Measurements from ENCODE around the gene GCH1. TPM values are rescaled to one million over a fixed set of nuclear protein-coding genes. Genes with fewer than 3 reads are reported as not detected.

GCH1 gene
- total RNA-seq, 1 experiment from 2014 or later = 9.2 TPM

GRCh38 chr14:54807428-54807827 is 95.2 kb downstream of the GCH1 start:
- ChIA-PET POLR2A (no interaction called here), CTCF (interaction anchor here (1.0 to 5.5 kb wide), 2 partner anchors 11 to 24 kb away, joined by 3 to 51 read pairs; no protein-coding TSS in a partner anchor)
- Mint-ChIP-seq H3K4me3 (no peak overlapping the region), H3K27me3 (ENCODE audit: low read depth) (peaks cover 10% of the 10 kb centered on the region), H3K36me3 (no peaks in the 10 kb centered on the region), H3K27ac (no peak overlapping the region), H3K9me3 (no peaks in the 10 kb centered on the region), H3K4me1 (peaks cover 21% of the 10 kb centered on the region)
- DNase-seq (ENCODE audit: low spot score) = no peak
- ATAC-seq = no peak
- TF ChIP-seq ZBTB43 (CRISPR knock-in tag; IDR thresholded peaks at IDR 0.05) (no peak), TCF7 (CRISPR knock-in tag; IDR thresholded peaks at IDR 0.05; ENCODE audit: low read depth) (no peak), NR2C2 (CRISPR knock-in tag; IDR thresholded peaks at IDR 0.05) (no peak), FOXP4 (CRISPR knock-in tag; IDR thresholded peaks at IDR 0.05) (no peak), JAZF1 (CRISPR knock-in tag; IDR thresholded peaks at IDR 0.05) (no peak), IRF2 (CRISPR knock-in tag; IDR thresholded peaks at IDR 0.05; ENCODE audit: borderline replicate concordance, low read depth) (no peak), ZNF281 (CRISPR knock-in tag; IDR thresholded peaks at IDR 0.05) (no peak), CBFB (CRISPR knock-in tag; IDR thresholded peaks at IDR 0.05; ENCODE audit: low read depth) (no peak)

GRCh38 chr14:54806616-54807015 is 96.0 kb downstream of the GCH1 start:
- peaks cover 21% of the 10 kb centered on the region for H3K4me1 Mint-ChIP-seq
- TF ChIP-seq TEAD1 (CRISPR knock-in tag; IDR thresholded peaks at IDR 0.05) (no peak), SMAD3 (CRISPR knock-in tag; IDR thresholded peaks at IDR 0.05; ENCODE audit: borderline replicate concordance) (no peak)
- peaks cover 3% of the 10 kb centered on the region for H3K9me3 Mint-ChIP-seq
- peaks cover 8% of the 10 kb centered on the region for H3K27me3 Mint-ChIP-seq (ENCODE audit: low read depth)
- ATAC-seq (no peak), DNase-seq (ENCODE audit: low spot score) (no peak)
- ChIA-PET CTCF (interaction anchor here (0.6 to 5.5 kb wide), 16 partner anchors 8 to 450 kb away, joined by 3 to 51 read pairs (median 5); partner anchors contain the start of genes CGRRF1 and SAMD4A), POLR2A (interaction anchor here (0.5 kb wide), 1 partner anchor 54 kb away, joined by 5 read pairs; no protein-coding TSS in a partner anchor)
- H3K27ac Mint-ChIP-seq = no peak overlapping the region
- H3K36me3 Mint-ChIP-seq = no peaks in the 10 kb centered on the region
- no peak overlapping the region for H3K4me3 Mint-ChIP-seq

GRCh38 chr14:54805445-54806322 is 96.9 kb downstream of the GCH1 start:
- CTCF ChIA-PET = interaction anchor here (0.6 to 5.5 kb wide), 25 partner anchors 8 to 449 kb away, joined by 3 to 51 read pairs (median 5); partner anchors contain the start of genes CGRRF1, GCH1 and SAMD4A
- no peak overlapping the region for H3K27ac Mint-ChIP-seq
- POLR2A ChIA-PET = interaction anchor here (0.5 to 1.8 kb wide), 4 partner anchors 23 to 240 kb away, joined by 3 to 6 read pairs (median 4); no protein-coding TSS in a partner anchor
- H3K4me1 Mint-ChIP-seq = peaks cover 21% of the 10 kb centered on the region
- peak; percentile 85 for ATAC-seq
- H3K4me3 Mint-ChIP-seq = no peak overlapping the region
- no peaks in the 10 kb centered on the region for H3K36me3 Mint-ChIP-seq
- H3K9me3 Mint-ChIP-seq = peaks cover 6% of the 10 kb centered on the region
- peaks cover 9% of the 10 kb centered on the region for H3K27me3 Mint-ChIP-seq (ENCODE audit: low read depth)
- DNase-seq (ENCODE audit: low spot score) = peak; percentile 93
- TF ChIP-seq FOXK1 (CRISPR knock-in tag; IDR thresholded peaks at IDR 0.05) (no peak), CTCF (IDR thresholded peaks at IDR 0.05) (peak; percentile 95), TCF7 (CRISPR knock-in tag; IDR thresholded peaks at IDR 0.05; ENCODE audit: low read depth) (no peak), GABPB1 (CRISPR knock-in tag; IDR thresholded peaks at IDR 0.05) (no peak), FOXP1 (CRISPR knock-in tag; IDR thresholded peaks at IDR 0.05; ENCODE audit: borderline replicate concordance) (no peak), SMAD3 (CRISPR knock-in tag; IDR thresholded peaks at IDR 0.05; ENCODE audit: borderline replicate concordance) (no peak), ZNF416 (CRISPR knock-in tag; IDR thresholded peaks at IDR 0.05) (no peak), AFF4 (CRISPR knock-in tag; IDR thresholded peaks at IDR 0.05; ENCODE audit: borderline replicate concordance) (no peak), ZNF396 (CRISPR knock-in tag; IDR thresholded peaks at IDR 0.05; ENCODE audit: borderline replicate concordance) (no peak), TP53 (CRISPR knock-in tag; IDR thresholded peaks at IDR 0.05) (no peak)
